MM.1S (cell line): Measurements from ENCODE around the gene KLHL28.
"Not testable (repeated sequence)": the region's sequence is repeated elsewhere in the genome, so short reads cannot be mapped to it uniquely, and the experiment has no call there.

ENCODE experiments used
- DNase-seq: peaks from one replicate; pipeline ENCODE4 v3.0.0-alpha.2; 2015
- H2AFZ ChIP-seq: fragments of 300-600 bp; sonication (generic); 2 replicates; pipeline ENCODE4 v1.6.0; 2016; ENCODE audit warnings: antibody characterized with exemption, low read length
- H3F3A ChIP-seq: fragments of 300-600 bp; sonication (generic); 2 replicates; pipeline ENCODE4 v1.6.1; 2016; ENCODE audit warnings: mild to moderate bottlenecking, antibody characterized with exemption, low read length, moderate library complexity, mixed read lengths; ENCODE audit not compliant: insufficient read depth
- H3K27ac ChIP-seq: fragments of 300-600 bp; sonication (generic); 2 replicates; pipeline ENCODE4 v1.5.1; 2016; ENCODE audit warnings: mild to moderate bottlenecking, low read length
- H3K27me3 ChIP-seq: fragments of 300-600 bp; sonication (generic); replicated peaks from 2 replicates; pipeline ENCODE4 v1.6.0; 2016; ENCODE audit warnings: low read length; ENCODE audit not compliant: insufficient read depth
- H3K36me3 ChIP-seq: fragments of 300-600 bp; sonication (generic); replicated peaks from 2 replicates; pipeline ENCODE4 v1.6.1; 2016; ENCODE audit warnings: mild to moderate bottlenecking, low read length, mixed read lengths; ENCODE audit not compliant: insufficient read depth
- H3K4me1 ChIP-seq: fragments of 300-600 bp; sonication (generic); 2 replicates; pipeline ENCODE4 v1.6.1; 2016; ENCODE audit warnings: low read length, mixed read lengths
- H3K4me2 ChIP-seq: fragments of 300-600 bp; sonication (generic); 2 replicates; pipeline ENCODE4 v1.6.0; 2016; ENCODE audit warnings: low read depth, low read length
- H3K4me3 ChIP-seq: fragments of 300-600 bp; sonication (generic); 2 replicates; pipeline ENCODE4 v1.5.1; 2016; ENCODE audit warnings: low read length, mixed read lengths
- H3K79me2 ChIP-seq: fragments of 300-600 bp; sonication (generic); 2 replicates; pipeline ENCODE4 v1.6.1; 2016; ENCODE audit warnings: mixed run types, low read length, mixed read lengths
- H3K9ac ChIP-seq: fragments of 300-600 bp; sonication (generic); 2 replicates; pipeline ENCODE4 v1.6.1; 2016; ENCODE audit warnings: low read length, mixed read lengths
- H3K9me2 ChIP-seq: fragments of 300-600 bp; sonication (generic); replicated peaks from 2 replicates; pipeline ENCODE4 v1.6.1; 2016; ENCODE audit warnings: mild to moderate bottlenecking, low read length, mixed read lengths; ENCODE audit not compliant: insufficient read depth
- H3K9me3 ChIP-seq: fragments of 300-600 bp; sonication (generic); replicated peaks from 2 replicates; pipeline ENCODE4 v1.6.1; 2016; ENCODE audit warnings: mild to moderate bottlenecking, low read length, mixed read lengths; ENCODE audit not compliant: insufficient read depth
- H4K20me1 ChIP-seq: fragments of 300-600 bp; sonication (generic); 2 replicates; pipeline ENCODE4 v1.6.1; 2016; ENCODE audit warnings: mild to moderate bottlenecking, low read length, moderate library complexity, mixed read lengths; ENCODE audit not compliant: insufficient read depth
- CTCF ChIP-seq: fragments of 300-600 bp; sonication (generic); IDR thresholded peaks from 2 replicates; pipeline ENCODE4 v1.5.1; 2016; ENCODE audit warnings: antibody characterized with exemption, low read length, mixed read lengths
- EZH2 ChIP-seq: fragments of 300-600 bp; sonication (generic); optimal IDR thresholded peaks from 2 replicates; pipeline ENCODE3; 2017; ENCODE audit warnings: low read depth, mild to moderate bottlenecking, antibody characterized with exemption, low read length, mixed read lengths
- EZH2phosphoT487 ChIP-seq: fragments of 300-600 bp; sonication (generic); IDR thresholded peaks from 2 replicates; pipeline ENCODE4 v1.6.1; 2018; ENCODE audit warnings: antibody characterized with exemption, low read length

The KLHL28 gene

GRCh38 chr14:44893535-44893934 lies 68.2 kb downstream of the KLHL28 start:
- Histone ChIP-seq H3K9ac (no peak overlapping the region), H3K4me1 (no peaks in the 10 kb centered on the region), H4K20me1 (no peaks in the 10 kb centered on the region), H3K36me3 (no peaks in the 10 kb centered on the region), H3K9me2 (no peaks in the 10 kb centered on the region), H3K27me3 (no peaks in the 10 kb centered on the region), H3F3A (no peaks in the 10 kb centered on the region), H3K27ac (no peak overlapping the region), H3K4me2 (no peak overlapping the region), H3K79me2 (no peaks in the 10 kb centered on the region), H2AFZ (no peak overlapping the region), H3K9me3 (no peaks in the 10 kb centered on the region), H3K4me3 (no peak overlapping the region)
- no peak for DNase-seq
- TF ChIP-seq EZH2phosphoT487 (no peak), EZH2 (no peak)

GRCh38 chr14:44891726-44892372 lies 69.9 kb downstream of the KLHL28 start:
- H2AFZ ChIP-seq, H3K4me3 ChIP-seq, H3K9ac ChIP-seq, H3K4me2 ChIP-seq, H3K27me3 ChIP-seq, H3K36me3 ChIP-seq, H3K9me3 ChIP-seq, H3F3A ChIP-seq, H3K4me1 ChIP-seq, H3K27ac ChIP-seq, H3K9me2 ChIP-seq, DNase-seq, H3K79me2 ChIP-seq, H4K20me1 ChIP-seq: not testable (repeated sequence)

- H4K20me1 ChIP-seq = no peaks in the 10 kb centered on the region
- no peaks in the 10 kb centered on the region for H3K9me3 ChIP-seq
- no peak for TF ChIP-seq CTCF
- no peak for TF ChIP-seq EZH2
- TF ChIP-seq EZH2phosphoT487 = no peak
- H3K9ac ChIP-seq = no peak overlapping the region
- no peaks in the 10 kb centered on the region for H3K79me2 ChIP-seq
- no peaks in the 10 kb centered on the region for H3F3A ChIP-seq
- DNase-seq = no peak
- no peak overlapping the region for H3K27ac ChIP-seq
- no peaks in the 10 kb centered on the region for H3K36me3 ChIP-seq
- H3K27me3 ChIP-seq = no peaks in the 10 kb centered on the region
- no peak overlapping the region for H3K4me2 ChIP-seq
- no peak overlapping the region for H2AFZ ChIP-seq
- no peak overlapping the region for H3K4me3 ChIP-seq
- no peaks in the 10 kb centered on the region for H3K4me1 ChIP-seq
- H3K9me2 ChIP-seq = no peaks in the 10 kb centered on the region
Observed at GRCh38 chr14:44889595-44890471, 71.9 kb downstream of the KLHL28 start.

GRCh38 chr14:44887596-44887955 lies 74.2 kb downstream of the KLHL28 start:
- Histone ChIP-seq H3K9ac (no peak overlapping the region), H3K27me3 (no peaks in the 10 kb centered on the region), H3K4me3 (no peak overlapping the region), H3F3A (no peaks in the 10 kb centered on the region), H2AFZ (no peak overlapping the region), H3K36me3 (no peaks in the 10 kb centered on the region), H3K9me2 (no peaks in the 10 kb centered on the region), H4K20me1 (no peaks in the 10 kb centered on the region), H3K4me2 (no peak overlapping the region), H3K79me2 (no peaks in the 10 kb centered on the region), H3K4me1 (no peaks in the 10 kb centered on the region), H3K9me3 (no peaks in the 10 kb centered on the region), H3K27ac (no peak overlapping the region)
- no peak for DNase-seq
- TF ChIP-seq EZH2 (no peak), CTCF (no peak), EZH2phosphoT487 (no peak)
